Mucosa of rectum (tissue), 2 donors: ENCODE results near the gene WDR91.

ENCODE experiments used
- H3K27ac ChIP-seq, 2 donors: one replicate each; pipeline ENCODE4 v1.7.0; 2013; ENCODE audit warnings: inconsistent platforms in 2 of 2, low read depth in 2 of 2, low read length in 2 of 2
- H3K27me3 ChIP-seq, 2 donors: one replicate each; pipeline ENCODE4 v1.7.0; 2013; ENCODE audit warnings: low read length in 2 of 2; ENCODE audit not compliant: control insufficient read depth in 2 of 2, insufficient read depth in 2 of 2
- H3K36me3 ChIP-seq, 2 donors: one replicate each; pipeline ENCODE4 v1.7.0; 2013; ENCODE audit warnings: low read length in 2 of 2; ENCODE audit not compliant: control insufficient read depth in 2 of 2, insufficient read depth in 2 of 2
- H3K4me1 ChIP-seq, 2 donors: one replicate each; pipeline ENCODE4 v1.7.0; 2013; ENCODE audit warnings: low read length in 2 of 2, mild to moderate bottlenecking in 1 of 2; ENCODE audit not compliant: control insufficient read depth in 2 of 2, insufficient read depth in 2 of 2
- H3K4me3 ChIP-seq, 2 donors: one replicate each; pipeline ENCODE4 v1.7.0; 2013; ENCODE audit warnings: low read length in 2 of 2
- H3K9ac ChIP-seq, 2 donors: one replicate each; pipeline ENCODE4 v1.7.0; 2013; ENCODE audit warnings: low read length in 2 of 2, low read depth in 1 of 2, mild to moderate bottlenecking in 1 of 2
- H3K9me3 ChIP-seq, 2 donors: one replicate each; pipeline ENCODE4 v1.7.0; 2013; ENCODE audit warnings: low read length in 2 of 2; ENCODE audit not compliant: control insufficient read depth in 2 of 2
- donor health status: healthy.
- donor health status: Normal muscosa, but diverticular disease.

WDR91 gene

DNA sequence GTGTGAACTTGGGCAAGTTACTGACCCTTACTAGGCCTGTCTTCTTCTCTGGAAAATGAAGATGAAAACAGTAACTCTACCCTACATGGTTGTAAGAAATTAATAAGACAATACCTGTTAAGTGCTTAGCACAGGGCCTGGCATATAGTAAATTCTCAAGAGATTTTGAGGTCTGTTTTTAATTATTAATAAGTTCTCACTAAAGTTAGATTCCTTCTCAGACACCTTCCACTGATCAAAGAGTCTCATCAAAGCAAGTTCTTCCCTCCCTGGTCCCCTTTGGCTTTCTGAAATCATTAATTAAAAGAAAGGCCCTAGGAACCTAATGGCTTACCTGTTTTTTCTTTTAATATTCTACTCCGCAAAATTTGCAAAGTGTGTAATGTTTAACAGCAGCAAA, 58.9 kb downstream of the WDR91 start:
- Histone ChIP-seq H3K36me3 (peaks cover 0 to 4% of the 10 kb centered on the region in 2 donors), H3K4me3 (no peak overlapping the region), H3K9me3 (no peaks in the 10 kb centered on the region), H3K27ac (no peak overlapping the region), H3K9ac (no peak overlapping the region), H3K27me3 (no peaks in the 10 kb centered on the region), H3K4me1 (peaks cover 4 to 11% of the 10 kb centered on the region in 2 donors)

DNA sequence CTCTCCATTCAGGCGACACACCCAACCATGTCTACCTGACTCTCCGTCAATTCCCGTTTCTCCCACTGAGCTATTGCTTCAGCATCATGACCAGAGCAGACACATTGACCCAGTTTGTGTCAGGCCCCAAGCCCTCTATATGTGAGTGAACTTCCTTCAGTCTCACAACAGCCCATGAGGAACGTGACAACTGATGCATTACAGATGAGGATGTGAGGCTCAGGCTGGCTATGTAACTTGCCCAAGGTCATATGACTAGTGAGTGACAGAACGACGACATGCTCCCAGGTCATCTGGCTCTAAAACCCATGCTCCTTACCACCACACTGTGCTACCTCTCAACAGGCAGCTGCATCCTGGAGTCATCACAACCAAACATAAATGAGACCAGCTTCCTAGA, 59.8 kb downstream of the WDR91 start:
- peaks cover 6 to 17% of the 10 kb centered on the region in 2 donors for H3K4me1 ChIP-seq
- H3K4me3 ChIP-seq: no peak overlapping the region
- peak overlapping the region; percentile 9 to 45 for H3K27ac ChIP-seq
- no peaks in the 10 kb centered on the region for H3K9me3 ChIP-seq
- no peak overlapping the region for H3K9ac ChIP-seq
- H3K27me3 ChIP-seq: no peaks in the 10 kb centered on the region
- H3K36me3 ChIP-seq: peaks cover 0 to 4% of the 10 kb centered on the region in 2 donors

DNA sequence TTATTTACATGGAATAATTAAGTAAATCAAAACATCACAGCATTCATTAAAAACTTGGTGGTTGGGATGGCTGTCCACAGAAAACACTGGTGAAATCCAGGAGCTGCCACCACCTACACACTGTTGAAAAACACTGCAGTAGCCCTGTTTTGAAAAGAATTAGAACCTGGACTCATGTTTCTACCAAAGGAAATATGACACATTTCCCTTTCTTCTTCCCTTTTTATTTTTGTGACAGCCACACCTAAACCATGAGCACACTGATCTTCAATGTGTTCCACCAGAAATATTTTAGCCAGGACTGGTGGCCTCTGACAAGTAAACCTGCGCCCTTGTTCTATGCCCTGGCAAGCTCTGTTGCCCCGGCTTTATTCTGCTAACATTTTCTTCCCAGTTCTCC, 60.2 kb downstream of the WDR91 start:
- no peaks in the 10 kb centered on the region for H3K27me3 ChIP-seq
- H3K4me3 ChIP-seq: peak overlapping the region in 1 of 2 donors; percentile 88
- peak overlapping the region; percentile 9 to 45 for H3K27ac ChIP-seq
- H3K9ac ChIP-seq: no peak overlapping the region
- no peaks in the 10 kb centered on the region for H3K9me3 ChIP-seq
- peaks cover 6 to 17% of the 10 kb centered on the region in 2 donors for H3K4me1 ChIP-seq
- peaks cover 0 to 4% of the 10 kb centered on the region in 2 donors for H3K36me3 ChIP-seq

DNA sequence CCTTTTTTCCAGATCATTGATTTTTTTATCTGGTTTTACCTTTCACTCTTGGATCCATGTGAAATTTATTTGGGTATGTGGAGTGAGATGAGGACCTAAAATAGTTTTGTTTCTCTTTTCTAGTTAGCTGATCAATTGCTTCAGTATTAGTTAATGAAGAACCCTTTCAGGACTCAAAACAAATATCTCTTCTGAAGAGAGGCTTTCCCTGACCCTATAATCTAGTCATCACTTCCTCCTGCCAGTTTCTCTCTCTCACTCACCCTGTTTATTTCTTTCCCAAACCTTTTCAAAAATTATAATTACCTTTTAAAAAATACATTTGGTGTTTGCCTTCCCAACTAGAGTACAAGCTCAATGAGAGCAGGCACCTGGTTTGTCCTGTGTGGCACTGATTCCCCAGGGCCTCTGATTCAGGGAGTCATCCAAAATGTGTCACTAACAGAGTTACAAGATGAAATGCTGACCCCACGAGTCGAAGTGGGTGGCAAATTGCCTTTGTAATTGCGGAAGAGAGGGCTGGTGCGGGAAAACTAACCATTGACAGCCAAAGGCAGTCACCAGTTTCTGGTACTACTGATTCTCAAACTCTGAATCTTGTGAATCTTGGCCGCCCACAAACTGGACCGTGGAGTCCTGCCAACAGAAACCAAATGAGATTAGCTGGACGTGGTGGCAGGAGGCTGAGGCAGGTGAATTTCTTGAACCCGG, 61.1 kb downstream of the WDR91 start:
- no peaks in the 10 kb centered on the region for H3K27me3 ChIP-seq
- no peak overlapping the region for H3K9ac ChIP-seq
- H3K36me3 ChIP-seq: peaks cover 0 to 4% of the 10 kb centered on the region in 2 donors
- peak overlapping the region; percentile 26 to 45 for H3K27ac ChIP-seq
- H3K9me3 ChIP-seq: no peaks in the 10 kb centered on the region
- H3K4me3 ChIP-seq: peak overlapping the region in 1 of 2 donors; percentile 88
- peaks cover 6 to 17% of the 10 kb centered on the region in 2 donors for H3K4me1 ChIP-seq

DNA sequence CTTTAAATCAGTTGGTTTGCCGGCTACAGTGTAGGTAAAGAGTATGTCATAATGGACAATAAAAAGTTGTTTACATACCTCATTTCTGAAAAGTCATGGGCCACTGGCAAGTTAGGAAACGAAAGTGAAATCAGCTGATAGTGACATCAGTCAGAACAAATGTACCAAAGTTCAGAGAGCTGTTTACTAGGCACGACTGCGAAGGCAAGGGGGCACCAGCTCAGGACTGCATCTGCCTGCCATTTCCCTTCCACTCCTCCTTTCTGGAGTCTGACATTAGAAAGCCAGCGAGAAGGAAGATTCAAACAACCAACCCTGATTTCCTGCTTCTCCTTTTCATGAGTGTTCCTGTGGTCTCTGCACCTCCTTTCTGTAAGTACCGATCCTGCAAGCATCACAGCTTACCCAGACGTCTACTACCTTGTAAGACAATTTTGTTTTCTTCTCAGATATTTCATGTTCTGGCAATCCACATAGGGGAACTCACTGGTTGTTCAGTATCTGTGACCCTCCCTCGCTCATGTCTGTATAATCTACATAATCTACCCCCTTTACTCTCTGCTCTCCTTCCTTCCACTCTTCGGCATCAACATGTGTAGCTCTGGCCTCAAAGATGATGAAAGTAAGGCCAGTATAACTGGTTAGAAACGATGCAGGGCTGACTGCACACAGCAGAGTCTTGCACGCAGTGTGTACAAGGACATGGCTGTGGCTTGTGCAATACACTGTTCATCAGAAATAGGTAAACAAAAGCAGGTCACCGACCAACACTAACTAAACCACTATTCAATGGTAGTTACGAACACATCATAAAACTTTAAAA, 63.2 kb downstream of the WDR91 start, which contains the start of gene TMEM140:
Gene TMEM140, plus strand, starts transcription at position 174 of the 823 bp plus-strand sequence. CDS start 16,370 bp downstream, outside the sequence.
- Histone ChIP-seq H3K9me3 (no peaks in the 10 kb centered on the region), H3K4me1 (peaks cover 6 to 17% of the 10 kb centered on the region in 2 donors), H3K9ac (peak within 1 kb of the TSS; percentile 82 to 86), H3K4me3 (peak within 1 kb of the TSS; percentile 74 to 88), H3K27ac (peak within 1 kb of the TSS; percentile 94), H3K27me3 (no peaks in the 10 kb centered on the region), H3K36me3 (peaks cover 0 to 4% of the 10 kb centered on the region in 2 donors)

DNA sequence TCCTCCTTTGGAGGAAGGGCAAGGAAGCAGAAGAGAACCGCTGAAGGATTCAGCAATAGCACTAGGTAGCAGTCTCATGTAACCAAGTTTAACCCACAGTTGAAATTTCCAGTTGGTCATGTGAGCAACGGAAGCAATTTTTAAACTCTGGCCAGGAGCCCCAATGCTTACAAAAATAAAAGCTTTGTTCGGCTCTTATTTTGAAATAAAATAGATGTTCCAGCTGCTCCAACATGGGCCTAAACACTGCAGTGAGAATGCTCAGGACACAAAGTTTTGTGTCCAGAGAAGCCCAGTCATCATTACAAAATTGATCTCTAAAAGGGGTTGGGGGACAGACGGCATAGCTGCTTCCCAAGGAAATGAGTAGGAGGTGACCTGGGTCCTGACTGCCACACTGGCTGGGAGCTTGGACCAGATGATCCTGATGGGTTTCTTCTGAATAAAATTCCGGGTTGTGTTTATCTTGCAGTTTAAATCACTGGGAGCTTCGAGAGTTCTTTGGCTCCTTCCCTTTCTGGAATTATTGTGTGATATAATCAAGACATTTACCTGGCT, 63.9 kb downstream of the WDR91 start:
- H3K9me3 ChIP-seq: no peaks in the 10 kb centered on the region
- H3K4me1 ChIP-seq: peaks cover 6 to 17% of the 10 kb centered on the region in 2 donors
- no peaks in the 10 kb centered on the region for H3K27me3 ChIP-seq
- peak overlapping the region; percentile 82 to 86 for H3K9ac ChIP-seq
- H3K36me3 ChIP-seq: peaks cover 0 to 4% of the 10 kb centered on the region in 2 donors
- peak overlapping the region; percentile 94 for H3K27ac ChIP-seq
- peak overlapping the region; percentile 74 to 88 for H3K4me3 ChIP-seq

GRCh38 chr7:135143885-135144668, 67.2 kb downstream of the WDR91 start:
- no peak overlapping the region for H3K27ac ChIP-seq

More at GRCh38 chr7:135143885-135144668, 67.2 kb downstream of the WDR91 start:
- Histone ChIP-seq H3K27me3 (no peaks in the 10 kb centered on the region), H3K4me3 (no peak overlapping the region), H3K36me3 (no peaks in the 10 kb centered on the region), H3K9ac (no peak overlapping the region), H3K4me1 (peaks cover 6 to 12% of the 10 kb centered on the region in 2 donors), H3K9me3 (no peaks in the 10 kb centered on the region)
